HepG2 (cell line): ENCODE data around the gene HOXA5. TPM values are rescaled to one million over a fixed set of nuclear protein-coding genes. Genes with fewer than 3 reads are reported as not detected.

Source experiments
- ATAC-seq: fragments of 200-7000 bp; cut with Tn5 transposase; 3 replicates; pipeline ENCODE4 v1.9.1; 2020; ENCODE audit warnings: mild to moderate bottlenecking, moderate library complexity
- BruUV-seq: library from RNA; stranded (reverse); fragments of 400-500 nt; replicated peaks from 2 replicates; lab custom pipeline; 2021; lab: Mats Ljungman, UMichigan
- CTCF ChIA-PET: fragments of 300-600 bp; formaldehyde crosslinking; extraction: SDS; loops from one replicate; lab custom pipeline; 2021; ENCODE audit warnings: low total read pairs, inconsistent platforms, low intra/inter-chr PET ratio; lab: Yijun Ruan, JAX
- POLR2A ChIA-PET: fragments of 350-600 bp; sonication (Branson Sonifier 250); formaldehyde crosslinking; loops from one replicate; lab custom pipeline; 2020; ENCODE audit warnings: antibody characterized with exemption, inconsistent platforms; lab: Yijun Ruan, JAX
- DNase-seq: peaks from one replicate; pipeline ENCODE4 v3.0.0-alpha.2; 2015; ENCODE audit warnings: low spot score
- FAIRE-seq: peaks from 3 replicates; lab custom pipeline; 2011; peaks lifted over from hg19 to GRCh38; lab: Jason Lieb, UNC
- H2AFZ ChIP-seq: one replicate; pipeline ENCODE4 v1.6.1; 2011; ENCODE audit warnings: low read length, inconsistent platforms
- H3K27ac ChIP-seq: fragments of 300-600 bp; 3 replicates; pipeline ENCODE4 v1.8.0; 2011; ENCODE audit warnings: mixed run types, mild to moderate bottlenecking, mixed read lengths, low read length, inconsistent platforms; ENCODE audit not compliant: insufficient read depth; ENCODE audit errors: extremely low read length
- H3K27me3 ChIP-seq, 2 experiments: fragments of 200-600 bp in 1 of 2; 2 replicates in 1 of 2; 3 replicates in 1 of 2; pipeline versions ENCODE4 v1.6.0 to v1.8.0; 2011; ENCODE audit warnings: low read length in 2 of 2, mild to moderate bottlenecking in 2 of 2, moderate library complexity in 2 of 2, inconsistent platforms in 1 of 2; ENCODE audit not compliant: insufficient read depth in 2 of 2, control insufficient read depth in 1 of 2
- H3K36me3 ChIP-seq, 2 experiments: fragments of 200-600 bp in 1 of 2; replicated peaks in 1 of 2; 2 replicates in 1 of 2; 3 replicates in 1 of 2; pipeline versions ENCODE4 v1.5.1 to v1.8.0; 2011; ENCODE audit warnings: low read length in 2 of 2, inconsistent platforms in 1 of 2; ENCODE audit not compliant: insufficient read depth in 2 of 2, control insufficient read depth in 1 of 2
- H3K4me1 ChIP-seq: 2 replicates; pipeline ENCODE4 v1.5.1; 2012; ENCODE audit warnings: low read length, inconsistent platforms; ENCODE audit not compliant: insufficient read depth
- H3K4me2 ChIP-seq: 2 replicates; pipeline ENCODE4 v1.6.0; 2011; ENCODE audit warnings: low read depth, low read length, inconsistent platforms
- H3K4me3 ChIP-seq, 3 experiments: fragments of 200-600 bp in 1 of 3; sonication (generic), shearing (Covaris generic) in 1 of 3; replicated peaks in 1 of 3; 2 replicates each; pipeline ENCODE4 v1.5.1; 2011 to 2016; ENCODE audit warnings: low read length in 3 of 3, inconsistent platforms in 2 of 3, low read depth in 2 of 3, mild to moderate bottlenecking in 2 of 3, control low read depth in 1 of 3, mixed read lengths in 1 of 3; ENCODE audit not compliant: insufficient read depth in 1 of 3
- H3K79me2 ChIP-seq: one replicate; pipeline ENCODE4 v1.6.1; 2011; ENCODE audit warnings: low read length, inconsistent platforms; ENCODE audit not compliant: insufficient read depth
- H3K9ac ChIP-seq: 2 replicates; pipeline ENCODE4 v1.6.0; 2011; ENCODE audit warnings: mild to moderate bottlenecking, low read depth, low read length, inconsistent platforms; ENCODE audit not compliant: insufficient read depth
- H3K9me3 ChIP-seq: 2 replicates; pipeline ENCODE4 v1.5.1; 2012; ENCODE audit warnings: mild to moderate bottlenecking, low read length
- H4K20me1 ChIP-seq: 2 replicates; pipeline ENCODE4 v1.6.0; 2011; ENCODE audit warnings: inconsistent platforms, mild to moderate bottlenecking, low read length, moderate library complexity; ENCODE audit not compliant: insufficient read depth
- ATF6 ChIP-seq: sonication (generic); formaldehyde crosslinking; conservative IDR thresholded peaks from 2 replicates; pipeline ENCODE4 v1.4.0; 2020; ENCODE audit warnings: missing genetic modification reagents
- ATF7-NPFF ChIP-seq: sonication (generic); formaldehyde crosslinking; IDR thresholded peaks from 2 replicates; pipeline ENCODE4 v1.8.1; 2023; ENCODE audit warnings: mild to moderate bottlenecking, low read depth, missing genetic modification reagents, moderate library complexity
- DMAP1 ChIP-seq: IDR thresholded peaks from 2 replicates; pipeline ENCODE4 v1.6.1; 2016
- DZIP1 ChIP-seq: sonication (generic); formaldehyde crosslinking; IDR thresholded peaks from 2 replicates; pipeline ENCODE4 v1.5.0; 2020; ENCODE audit warnings: mild to moderate bottlenecking, missing genetic modification reagents
- EEA1 ChIP-seq: sonication (generic); formaldehyde crosslinking; IDR thresholded peaks from 2 replicates; pipeline ENCODE4 v1.5.1; 2020; ENCODE audit warnings: mild to moderate bottlenecking, missing genetic modification reagents, borderline replicate concordance
- KDM1A ChIP-seq: IDR thresholded peaks from 2 replicates; pipeline ENCODE4 v1.6.1; 2016; ENCODE audit warnings: missing compliant biosample characterization
- POGZ ChIP-seq: sonication (generic); formaldehyde crosslinking; IDR thresholded peaks from 2 replicates; pipeline ENCODE4 v1.4.0; 2020; ENCODE audit warnings: mild to moderate bottlenecking, missing genetic modification reagents
- TCF12 ChIP-seq, 2 experiments: fragments of 450-650 bp in 1 of 2; sonication (generic) in 1 of 2; formaldehyde crosslinking in 1 of 2; IDR thresholded peaks; 2 replicates each; pipeline versions ENCODE4 v1.6.1 to v1.8.0; 2017 to 2022; ENCODE audit warnings: antibody characterized with exemption in 1 of 2, mild to moderate bottlenecking in 1 of 2, missing genetic modification reagents in 1 of 2, moderate library complexity in 1 of 2
- TRIM24 ChIP-seq: sonication (generic); formaldehyde crosslinking; IDR thresholded peaks from 2 replicates; pipeline ENCODE4 v1.8.0; 2022; ENCODE audit warnings: mild to moderate bottlenecking, missing genetic modification reagents
- ZBTB3 ChIP-seq: sonication (generic); formaldehyde crosslinking; IDR thresholded peaks from 2 replicates; pipeline ENCODE4 v1.4.0; 2020; ENCODE audit warnings: low read depth, mild to moderate bottlenecking, moderate library complexity, missing genetic modification reagents, borderline replicate concordance
- ZNF12 ChIP-seq: sonication (generic); formaldehyde crosslinking; IDR thresholded peaks from 2 replicates; pipeline ENCODE4 v1.5.0; 2020; ENCODE audit warnings: missing genetic modification reagents
- ZNF350 ChIP-seq: sonication (generic); formaldehyde crosslinking; IDR thresholded peaks from 2 replicates; pipeline ENCODE4 v1.4.0; 2020; ENCODE audit warnings: mild to moderate bottlenecking, low read depth, missing genetic modification reagents, borderline replicate concordance
- ZNF468 ChIP-seq: sonication (generic); formaldehyde crosslinking; IDR thresholded peaks from 2 replicates; pipeline ENCODE4 v1.8.0; 2022; ENCODE audit warnings: mild to moderate bottlenecking, moderate library complexity, missing genetic modification reagents
- ZNF788 ChIP-seq: sonication (generic); formaldehyde crosslinking; IDR thresholded peaks from 2 replicates; pipeline ENCODE4 v1.5.0; 2020; ENCODE audit warnings: mild to moderate bottlenecking, missing genetic modification reagents, borderline replicate concordance
- WGBS: methylation state at CpG from one replicate; pipeline ENCODE4 v1.1.6; 2017; ENCODE audit warnings: low lambda C conversion rate; 5-methylcytosine and 5-hydroxymethylcytosine counted together
- in situ Hi-C: cut with HindIII; loops from 2 replicates; pipeline ENCODE4 v1.10.0; 2017; ENCODE audit warnings: low pct_unique_long_range_greater_than_20kb; ENCODE audit not compliant: extremely low pct_ligation_motif_present
- intact Hi-C: fragments of 100-400 bp; cut with micrococcal nuclease; formaldehyde crosslinking; loops from one replicate; pipeline ENCODE4 v1.10.0; 2022; ENCODE audit not compliant: unreplicated experiment
- polyA plus RNA-seq, 8 experiments: library from polyadenylated mRNA; depleted of rRNA in 3 of 8; stranded (reverse) in 7 of 8; unstranded in 1 of 8; fragments of >200 nt; fragmentation: Illumina TruSeq in 4 of 8; extraction: Trizol in 4 of 8; gene quantifications; 2 replicates each; pipeline versions ENCODE4 v1.2.1 to v1.2.3, GENCODE V29; 2011 to 2016; ENCODE audit warnings: low read depth in 4 of 8, missing spikeins in 1 of 8, mixed read lengths in 1 of 8; ENCODE audit not compliant: insufficient read depth in 1 of 8
- total RNA-seq, 5 experiments: library from RNA; depleted of rRNA; stranded (reverse); fragments of >200 nt; fragmentation: Illumina TruSeq; extraction: Trizol; gene quantifications; 2 replicates each; pipeline ENCODE4 v1.2.3, GENCODE V29; 2016; ENCODE audit warnings: low read depth in 1 of 5
- TF ChIP-seq, protein P1 (sequence below): sonication (generic); formaldehyde crosslinking; IDR thresholded peaks from 2 replicates; pipeline ENCODE4 v1.5.0; 2020; ENCODE audit warnings: mild to moderate bottlenecking, missing genetic modification reagents
- TF ChIP-seq, protein P2 (sequence below): sonication (generic); formaldehyde crosslinking; IDR thresholded peaks from 2 replicates; pipeline ENCODE4 v1.4.0; 2020; ENCODE audit warnings: missing genetic modification reagents

Gene HOXA5
- total and polyA plus RNA-seq, 2 of the 13 experiments (the other 11 are each of a cell fraction or from before 2014, with no cell fraction given) = 3.2 to 3.6 TPM

DNA sequence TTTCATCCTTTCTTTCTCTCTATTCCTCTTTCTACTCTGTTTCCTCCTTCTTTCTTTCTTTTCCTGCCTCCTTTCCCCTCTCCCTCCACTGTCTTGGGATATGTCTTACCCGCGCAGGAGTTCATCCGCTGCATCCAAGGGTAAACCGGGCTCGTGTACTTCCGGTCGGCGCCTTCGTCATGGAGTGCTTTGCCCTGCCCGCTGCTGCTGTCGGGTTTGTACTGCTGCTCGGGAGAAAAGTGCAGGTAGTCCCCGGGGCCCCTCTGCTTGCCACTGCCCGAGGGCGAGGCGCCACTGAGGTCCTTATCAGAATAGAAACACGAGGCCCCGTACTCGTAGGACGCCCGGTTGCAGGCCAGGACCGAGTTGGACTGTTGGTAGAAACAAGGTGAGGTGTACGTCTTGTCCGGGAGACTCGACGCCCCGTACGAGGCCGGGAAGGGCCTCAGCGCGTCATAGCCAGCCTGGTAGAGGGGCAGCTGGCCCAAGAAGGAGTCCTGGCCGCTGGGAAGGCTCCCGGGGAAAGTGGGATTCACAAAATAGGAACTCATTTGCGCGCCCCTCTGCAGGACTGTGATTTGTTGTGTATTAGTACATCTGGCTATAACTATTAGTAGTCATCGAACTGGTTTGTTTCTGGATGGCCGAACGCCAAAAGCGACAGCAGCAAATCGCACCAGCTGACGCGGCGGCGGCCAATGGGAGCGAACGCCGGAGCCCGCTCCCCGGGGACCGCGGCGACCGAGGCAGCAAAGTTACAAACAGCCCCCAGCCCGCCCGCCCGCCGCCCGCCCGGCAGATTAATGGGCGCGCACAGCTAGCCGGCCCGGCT lies 3.9 kb upstream of the HOXA5 start, which contains the start of gene HOXA6:
Gene HOXA6, minus strand, starts transcription at position 576 of the 832 bp plus-strand sequence. Its CDS starts 25 bp downstream, at position 551.
- H3K9ac ChIP-seq = no peak within 1 kb of the TSS
- DNase-seq = no peak
- TF ChIP-seq ZNF12 (CRISPR knock-in tag) = no peak
- TF ChIP-seq KDM1A = no peak
- no peak for TF ChIP-seq ATF6
- no peak for TF ChIP-seq DMAP1
- TF ChIP-seq DZIP1 (CRISPR knock-in tag) = no peak
- TF ChIP-seq POGZ (CRISPR knock-in tag) = no peak
- TF ChIP-seq TCF12 (IDR thresholded peaks at IDR 0.05) = no peak
- no peak for TF ChIP-seq TCF12 (CRISPR knock-in tag; IDR thresholded peaks at IDR 0.05)
- TF ChIP-seq ZNF788 = no peak
- no peak for TF ChIP-seq EEA1
- no peak for TF ChIP-seq ATF7-NPFF (CRISPR knock-in tag)
- no peak for TF ChIP-seq ZBTB3
- no peak for TF ChIP-seq TRIM24 (CRISPR knock-in tag)
- TF ChIP-seq, protein P1, sequence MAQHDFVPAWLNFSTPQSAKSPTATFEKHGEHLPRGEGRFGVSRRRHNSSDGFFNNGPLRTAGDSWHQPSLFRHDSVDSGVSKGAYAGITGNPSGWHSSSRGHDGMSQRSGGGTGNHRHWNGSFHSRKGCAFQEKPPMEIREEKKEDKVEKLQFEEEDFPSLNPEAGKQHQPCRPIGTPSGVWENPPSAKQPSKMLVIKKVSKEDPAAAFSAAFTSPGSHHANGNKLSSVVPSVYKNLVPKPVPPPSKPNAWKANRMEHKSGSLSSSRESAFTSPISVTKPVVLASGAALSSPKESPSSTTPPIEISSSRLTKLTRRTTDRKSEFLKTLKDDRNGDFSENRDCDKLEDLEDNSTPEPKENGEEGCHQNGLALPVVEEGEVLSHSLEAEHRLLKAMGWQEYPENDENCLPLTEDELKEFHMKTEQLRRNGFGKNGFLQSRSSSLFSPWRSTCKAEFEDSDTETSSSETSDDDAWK (CRISPR knock-in tag) = no peak
- TF ChIP-seq ZNF468 (CRISPR knock-in tag) = no peak
- TF ChIP-seq ZNF350 (CRISPR knock-in tag) = no peak
- TF ChIP-seq, protein P2, sequence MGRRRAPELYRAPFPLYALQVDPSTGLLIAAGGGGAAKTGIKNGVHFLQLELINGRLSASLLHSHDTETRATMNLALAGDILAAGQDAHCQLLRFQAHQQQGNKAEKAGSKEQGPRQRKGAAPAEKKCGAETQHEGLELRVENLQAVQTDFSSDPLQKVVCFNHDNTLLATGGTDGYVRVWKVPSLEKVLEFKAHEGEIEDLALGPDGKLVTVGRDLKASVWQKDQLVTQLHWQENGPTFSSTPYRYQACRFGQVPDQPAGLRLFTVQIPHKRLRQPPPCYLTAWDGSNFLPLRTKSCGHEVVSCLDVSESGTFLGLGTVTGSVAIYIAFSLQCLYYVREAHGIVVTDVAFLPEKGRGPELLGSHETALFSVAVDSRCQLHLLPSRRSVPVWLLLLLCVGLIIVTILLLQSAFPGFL (CRISPR knock-in tag) = no peak

More for the DNA sequence above, 3.9 kb upstream of the HOXA5 start, which contains the start of gene HOXA6:
- in situ Hi-C loops = no loop called here
- H4K20me1 ChIP-seq = no peaks in the 10 kb centered on the region
- no peak for ATAC-seq
- 95% methylated on average over 37 of the region's 63 CpGs for WGBS
- H3K9me3 ChIP-seq = no peaks in the 10 kb centered on the region
- no peaks in the 10 kb centered on the region; a peak in 2 of 5 replicates for H3K36me3 ChIP-seq
- no peak for FAIRE-seq
- no TSS peak for BruUV-seq
- peak within 1 kb of the TSS; percentile 88 for H3K4me2 ChIP-seq
- H3K27me3 ChIP-seq = peaks cover 0 to 13% of the 10 kb centered on the region in 2 experiments; a peak in 2 of 5 replicates
- no peak within 1 kb of the TSS for H2AFZ ChIP-seq
- POLR2A ChIA-PET = no interaction called here
- CTCF ChIA-PET = no interaction called here
- intact Hi-C loops = no loop called here
- H3K27ac ChIP-seq = no peak within 1 kb of the TSS
- H3K4me3 ChIP-seq = peak within 1 kb of the TSS in 2 of 3 experiments; percentile 80 to 88; a peak in 2 of 6 replicates
- peaks cover 36% of the 10 kb centered on the region for H3K4me1 ChIP-seq
- peaks cover 5% of the 10 kb centered on the region for H3K79me2 ChIP-seq
